Fibroblast of lung (primary cell): ENCODE data around the gene TBC1D5.

Experiments
- EZH2 ChIP-seq: IDR thresholded peaks from 2 replicates; pipeline ENCODE4 v1.5.1; 2012; ENCODE audit warnings: low read length, control low read depth, mild to moderate bottlenecking; ENCODE audit errors: missing control alignments
- TF ChIP-seq, protein P1 (sequence below), 2 donors: IDR thresholded peaks in 1 of 2; conservative IDR thresholded peaks in 1 of 2; 1 replicate in 1 of 2; 2 replicates in 1 of 2; pipeline ENCODE4 v1.5.1; 2011 to 2012; ENCODE audit warnings: low read length in 2 of 2, control low read depth in 1 of 2, inconsistent platforms in 1 of 2, low read depth in 1 of 2, mild to moderate bottlenecking in 1 of 2

DNA sequence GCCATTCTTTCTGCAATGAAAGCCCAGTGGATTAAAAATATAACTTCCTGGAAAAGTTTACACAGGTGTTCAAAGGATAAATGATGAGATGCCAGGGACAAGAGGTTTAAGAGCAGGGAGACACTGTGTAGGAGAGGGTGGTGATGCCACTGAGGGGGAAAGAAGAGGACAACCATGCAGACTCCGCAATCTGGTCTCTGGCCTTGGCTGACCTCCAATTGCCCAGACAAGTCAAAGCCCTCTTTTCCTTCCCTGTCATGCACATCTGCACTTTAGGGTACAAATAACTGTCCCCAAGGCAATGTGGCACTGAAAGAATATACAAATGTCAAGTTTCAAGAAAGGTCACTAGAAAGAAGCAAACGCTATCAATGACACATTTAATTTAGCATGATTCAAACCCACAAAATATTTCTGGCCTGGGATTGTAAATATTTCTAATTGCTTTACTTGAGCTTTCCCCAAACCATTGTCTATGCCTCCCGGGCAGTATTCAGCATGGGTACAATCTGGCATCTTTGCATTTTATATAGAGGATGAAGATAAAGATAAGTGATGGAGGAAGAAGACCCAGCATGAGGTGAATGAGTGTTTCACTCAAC is 538.3 kb downstream of the TBC1D5 start:
- TF ChIP-seq, protein P1, sequence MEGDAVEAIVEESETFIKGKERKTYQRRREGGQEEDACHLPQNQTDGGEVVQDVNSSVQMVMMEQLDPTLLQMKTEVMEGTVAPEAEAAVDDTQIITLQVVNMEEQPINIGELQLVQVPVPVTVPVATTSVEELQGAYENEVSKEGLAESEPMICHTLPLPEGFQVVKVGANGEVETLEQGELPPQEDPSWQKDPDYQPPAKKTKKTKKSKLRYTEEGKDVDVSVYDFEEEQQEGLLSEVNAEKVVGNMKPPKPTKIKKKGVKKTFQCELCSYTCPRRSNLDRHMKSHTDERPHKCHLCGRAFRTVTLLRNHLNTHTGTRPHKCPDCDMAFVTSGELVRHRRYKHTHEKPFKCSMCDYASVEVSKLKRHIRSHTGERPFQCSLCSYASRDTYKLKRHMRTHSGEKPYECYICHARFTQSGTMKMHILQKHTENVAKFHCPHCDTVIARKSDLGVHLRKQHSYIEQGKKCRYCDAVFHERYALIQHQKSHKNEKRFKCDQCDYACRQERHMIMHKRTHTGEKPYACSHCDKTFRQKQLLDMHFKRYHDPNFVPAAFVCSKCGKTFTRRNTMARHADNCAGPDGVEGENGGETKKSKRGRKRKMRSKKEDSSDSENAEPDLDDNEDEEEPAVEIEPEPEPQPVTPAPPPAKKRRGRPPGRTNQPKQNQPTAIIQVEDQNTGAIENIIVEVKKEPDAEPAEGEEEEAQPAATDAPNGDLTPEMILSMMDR (conservative IDR thresholded peaks at IDR 0.05 in 1 of 2, IDR thresholded peaks at IDR 0.05 in 1 of 2; ENCODE audit: low read depth in 1 of 2, low read length in 2 of 2) = no peak
- TF ChIP-seq EZH2 = no peak
